Neural crest cell (in vitro differentiated cells): ENCODE results near the gene MAGEA9. TPM values are rescaled to one million over a fixed set of nuclear protein-coding genes. Genes with fewer than 3 reads are reported as not detected.
"Not testable (repeated sequence)": the region's sequence is repeated elsewhere in the genome, so short reads cannot be mapped to it uniquely, and the experiment has no call there.

Experiments
- DNase-seq: peaks from one replicate; pipeline ENCODE4 v3.0.0; 2021; ENCODE audit warnings: low read depth, mixed read lengths, low spot score
- H3K27ac Mint-ChIP-seq: one replicate; pipeline ENCODE4 v1.8.0; 2021; ENCODE audit warnings: mild to moderate bottlenecking, mixed read lengths; ENCODE audit not compliant: unreplicated experiment
- H3K27me3 Mint-ChIP-seq: 2 replicates; pipeline ENCODE4 v1.8.0; 2021; ENCODE audit warnings: low read depth, mild to moderate bottlenecking, mixed read lengths
- H3K36me3 Mint-ChIP-seq: 2 replicates; pipeline ENCODE4 v1.8.0; 2021; ENCODE audit warnings: low read depth, mild to moderate bottlenecking, mixed read lengths
- H3K4me1 Mint-ChIP-seq: 2 replicates; pipeline ENCODE4 v1.8.0; 2021; ENCODE audit warnings: mixed read lengths
- H3K4me3 Mint-ChIP-seq: one replicate; pipeline ENCODE4 v1.8.0; 2021; ENCODE audit warnings: mild to moderate bottlenecking, mixed read lengths
- H3K9me3 Mint-ChIP-seq: 2 replicates; pipeline ENCODE4 v1.8.0; 2021; ENCODE audit warnings: mixed read lengths
- CTCF ChIP-seq: fragments of 200-600 bp; sonication (generic); conservative IDR thresholded peaks from 2 replicates; pipeline ENCODE4 v1.5.0; 2021; ENCODE audit warnings: antibody characterized with exemption, mild to moderate bottlenecking
- total RNA-seq: library from RNA; stranded (reverse); gene quantifications from 2 replicates; pipeline ENCODE4 v1.2.1, GENCODE V29; 2021

Gene MAGEA9
- total RNA-seq, 1 donor from 2014 or later, result not detected

GRCh38 chrX:149760965-149761364, 20.8 kb upstream of the MAGEA9 start:
- no peak for TF ChIP-seq CTCF
- Mint-ChIP-seq H3K4me3 (no peak overlapping the region), H3K4me1 (no peaks in the 10 kb centered on the region), H3K27ac (no peak overlapping the region), H3K36me3 (peaks cover 2% of the 10 kb centered on the region), H3K9me3 (peaks cover 4% of the 10 kb centered on the region), H3K27me3 (no peaks in the 10 kb centered on the region)
- no peak for DNase-seq

GRCh38 chrX:149761858-149762674, 19.7 kb upstream of the MAGEA9 start:
- H3K9me3 Mint-ChIP-seq, DNase-seq, H3K4me3 Mint-ChIP-seq, H3K4me1 Mint-ChIP-seq, H3K27ac Mint-ChIP-seq, H3K27me3 Mint-ChIP-seq, H3K36me3 Mint-ChIP-seq: not testable (repeated sequence)

- Mint-ChIP-seq H3K4me3 (no peak overlapping the region), H3K27ac (no peak overlapping the region), H3K4me1 (no peaks in the 10 kb centered on the region), H3K27me3 (no peaks in the 10 kb centered on the region), H3K9me3 (peaks cover 4% of the 10 kb centered on the region), H3K36me3 (peaks cover 2% of the 10 kb centered on the region)
- DNase-seq, result no peak
- TF ChIP-seq CTCF, result no peak
These were observed 18.8 kb upstream of the MAGEA9 start for GRCh38 chrX:149762696-149763614.

GRCh38 chrX:149770344-149770743, 11.4 kb upstream of the MAGEA9 start:
- H3K36me3 Mint-ChIP-seq, H3K4me3 Mint-ChIP-seq, H3K27me3 Mint-ChIP-seq, H3K4me1 Mint-ChIP-seq, DNase-seq, H3K9me3 Mint-ChIP-seq, H3K27ac Mint-ChIP-seq: not testable (repeated sequence)

- H3K27me3 Mint-ChIP-seq, DNase-seq, H3K36me3 Mint-ChIP-seq, H3K4me1 Mint-ChIP-seq, H3K9me3 Mint-ChIP-seq, H3K4me3 Mint-ChIP-seq, H3K27ac Mint-ChIP-seq: not testable (repeated sequence)
These were observed 8.7 kb upstream of the MAGEA9 start for GRCh38 chrX:149773026-149773425.

GRCh38 chrX:149773768-149774167, 8.0 kb upstream of the MAGEA9 start, which contains the start of gene HSFX1:
HSFX1 (plus strand) TSS chrX:149774068; CDS start chrX:149774682, 614 bp downstream.
- H3K27ac Mint-ChIP-seq, H3K4me3 Mint-ChIP-seq, H3K4me1 Mint-ChIP-seq, H3K9me3 Mint-ChIP-seq, H3K27me3 Mint-ChIP-seq, DNase-seq, H3K36me3 Mint-ChIP-seq: not testable (repeated sequence)

GRCh38 chrX:149777999-149778398, 3.7 kb upstream of the MAGEA9 start:
- not testable (repeated sequence) for H3K4me1 Mint-ChIP-seq, H3K27ac Mint-ChIP-seq, H3K4me3 Mint-ChIP-seq, H3K36me3 Mint-ChIP-seq, H3K27me3 Mint-ChIP-seq, DNase-seq, H3K9me3 Mint-ChIP-seq

- not testable (repeated sequence) for H3K27ac Mint-ChIP-seq, H3K36me3 Mint-ChIP-seq, H3K27me3 Mint-ChIP-seq, H3K4me1 Mint-ChIP-seq, DNase-seq, H3K4me3 Mint-ChIP-seq
- H3K9me3 Mint-ChIP-seq, result peaks cover 13% of the 10 kb centered on the region
These were observed 13.8 kb downstream of the MAGEA9 start for GRCh38 chrX:149795531-149795930.
